IMR-90 (cell line): ENCODE data around the gene RBBP6.

Experiments
- CHD1 ChIP-seq: IDR thresholded peaks from 2 replicates; pipeline ENCODE4 v1.6.1; 2012; ENCODE audit warnings: low read depth, low read length, improper control_type of control experiment
- CTCF ChIP-seq: conservative IDR thresholded peaks from 2 replicates; pipeline ENCODE4 v1.5.1; 2012; ENCODE audit warnings: mild to moderate bottlenecking, low read depth, low read length, improper control_type of control experiment
- ELK1 ChIP-seq: fragments of 150-350 bp; IDR thresholded peaks from 2 replicates; pipeline ENCODE4 v1.6.1; 2016; ENCODE audit warnings: low read depth, mild to moderate bottlenecking, low read length, moderate library complexity, borderline replicate concordance
- MAFK ChIP-seq: IDR thresholded peaks from 2 replicates; pipeline ENCODE4 v1.6.1; 2012; ENCODE audit warnings: low read depth, low read length, improper control_type of control experiment
- MAZ ChIP-seq: IDR thresholded peaks from 2 replicates; pipeline ENCODE4 v1.6.1; 2012; ENCODE audit warnings: low read depth, mild to moderate bottlenecking, low read length, improper control_type of control experiment, moderate library complexity, borderline replicate concordance
- NFE2L2 ChIP-seq: fragments of 150-350 bp; IDR thresholded peaks from 2 replicates; pipeline ENCODE4 v1.6.1; 2016; ENCODE audit warnings: low read depth, mild to moderate bottlenecking, low read length
- POLR2A ChIP-seq: IDR thresholded peaks from 2 replicates; pipeline ENCODE4 v1.6.1; 2012; ENCODE audit warnings: mild to moderate bottlenecking, low read depth, low read length
- RFX5 ChIP-seq: IDR thresholded peaks from 2 replicates; pipeline ENCODE4 v1.8.0; 2012; ENCODE audit warnings: low read depth, mild to moderate bottlenecking, low read length, moderate library complexity
- USF2 ChIP-seq: fragments of 150-350 bp; IDR thresholded peaks from 2 replicates; pipeline ENCODE4 v1.6.1; 2017; ENCODE audit warnings: mild to moderate bottlenecking, antibody characterized with exemption, low read length, low read depth

GRCh38 chr16:24598777-24599437 lies 59.5 kb downstream of the RBBP6 start:
- TF ChIP-seq CTCF (no peak), NFE2L2 (no peak), CHD1 (no peak), POLR2A (no peak), ELK1 (no peak), MAZ (no peak), USF2 (no peak), MAFK (no peak), RFX5 (no peak)
